Measurements from ENCODE around the gene STAG1. TPM values are rescaled to one million over a fixed set of nuclear protein-coding genes. Genes with fewer than 3 reads are reported as not detected.

Gene STAG1
- polyA plus RNA-seq, 1 experiment: 30.1 TPM

DNA sequence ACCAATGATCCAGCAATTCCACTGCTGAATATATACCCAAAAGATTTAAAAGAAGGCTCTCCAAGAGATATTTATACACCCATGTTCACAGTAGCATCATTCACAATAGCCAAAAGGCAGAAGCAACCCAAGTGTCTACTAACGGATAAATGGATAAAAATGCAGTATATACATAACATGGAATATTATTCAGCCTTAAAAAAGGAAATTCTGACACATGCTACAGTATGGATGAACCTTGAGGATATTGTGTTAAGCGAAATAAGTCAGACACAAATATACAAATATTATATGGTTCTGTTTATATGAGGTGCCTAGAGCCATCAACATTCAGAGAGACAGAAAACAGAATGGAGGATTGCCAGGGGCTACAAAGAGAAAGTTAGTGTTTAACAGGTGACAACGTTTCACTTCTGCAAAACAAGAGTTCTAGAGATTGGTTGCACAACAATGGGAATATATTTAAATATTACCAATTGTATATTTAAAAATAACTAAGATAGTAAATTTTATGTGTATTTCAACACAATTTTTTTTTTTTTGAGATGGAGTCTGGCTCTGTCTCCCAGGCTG, 69.4 kb downstream of the STAG1 start:
- Histone ChIP-seq H3K27me3 (ENCODE audit: control insufficient read depth, insufficient read depth, low read length) (no peaks in the 10 kb centered on the region), H3K9me3 (ENCODE audit: control insufficient read depth, insufficient read depth, low read length) (no peaks in the 10 kb centered on the region; the same call in 1 of the 2 replicates), H3K4me3 (ENCODE audit: low read depth, low read length) (no peak overlapping the region), H3K27ac (ENCODE audit: low read depth, low read length) (no peak overlapping the region)
- POLR2A ChIA-PET: no interaction called here
- no peak for DNase-seq (ENCODE audit: low read depth, low spot score)
- TF ChIP-seq, protein P1, sequence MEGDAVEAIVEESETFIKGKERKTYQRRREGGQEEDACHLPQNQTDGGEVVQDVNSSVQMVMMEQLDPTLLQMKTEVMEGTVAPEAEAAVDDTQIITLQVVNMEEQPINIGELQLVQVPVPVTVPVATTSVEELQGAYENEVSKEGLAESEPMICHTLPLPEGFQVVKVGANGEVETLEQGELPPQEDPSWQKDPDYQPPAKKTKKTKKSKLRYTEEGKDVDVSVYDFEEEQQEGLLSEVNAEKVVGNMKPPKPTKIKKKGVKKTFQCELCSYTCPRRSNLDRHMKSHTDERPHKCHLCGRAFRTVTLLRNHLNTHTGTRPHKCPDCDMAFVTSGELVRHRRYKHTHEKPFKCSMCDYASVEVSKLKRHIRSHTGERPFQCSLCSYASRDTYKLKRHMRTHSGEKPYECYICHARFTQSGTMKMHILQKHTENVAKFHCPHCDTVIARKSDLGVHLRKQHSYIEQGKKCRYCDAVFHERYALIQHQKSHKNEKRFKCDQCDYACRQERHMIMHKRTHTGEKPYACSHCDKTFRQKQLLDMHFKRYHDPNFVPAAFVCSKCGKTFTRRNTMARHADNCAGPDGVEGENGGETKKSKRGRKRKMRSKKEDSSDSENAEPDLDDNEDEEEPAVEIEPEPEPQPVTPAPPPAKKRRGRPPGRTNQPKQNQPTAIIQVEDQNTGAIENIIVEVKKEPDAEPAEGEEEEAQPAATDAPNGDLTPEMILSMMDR (IDR thresholded peaks at IDR 0.05; ENCODE audit: low read depth, low read length): no peak
- CTCF ChIA-PET: interaction anchor here (0.7 kb wide), 1 partner anchor 48 kb away, joined by 3 read pairs; no protein-coding TSS in a partner anchor

DNA sequence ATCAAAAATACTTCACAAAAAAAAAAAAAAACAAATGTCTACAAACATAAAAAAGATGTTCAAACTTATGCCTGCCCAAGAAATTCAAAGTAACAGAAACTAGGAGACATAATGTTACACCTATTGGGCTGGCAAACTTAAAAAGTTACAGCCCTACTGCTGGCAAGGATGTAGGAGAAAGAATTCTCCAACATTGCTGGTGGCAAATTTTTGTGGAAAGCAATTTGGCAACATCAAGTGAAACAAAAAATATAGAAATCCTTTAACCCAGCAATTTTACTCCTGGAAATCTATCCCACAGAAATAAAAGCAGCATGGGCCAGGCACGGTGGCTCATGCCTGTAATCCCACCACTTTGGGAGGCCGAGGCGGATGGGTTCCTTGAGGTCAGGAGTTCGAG, 73.2 kb downstream of the STAG1 start:
- Histone ChIP-seq H3K4me3 (ENCODE audit: low read depth, low read length) (no peak overlapping the region), H3K9me3 (ENCODE audit: control insufficient read depth, insufficient read depth, low read length) (no peaks in the 10 kb centered on the region; the same call in 1 of the 2 replicates), H3K27ac (ENCODE audit: low read depth, low read length) (no peak overlapping the region), H3K27me3 (ENCODE audit: control insufficient read depth, insufficient read depth, low read length) (no peaks in the 10 kb centered on the region)
- ChIA-PET POLR2A (interaction anchor here (0.7 kb wide), 1 partner anchor 435 kb away, joined by 5 read pairs; no protein-coding TSS in a partner anchor), CTCF (interaction anchor here (0.7 kb wide), 1 partner anchor 12 kb away, joined by 7 read pairs; no protein-coding TSS in a partner anchor)
- no peak for DNase-seq (ENCODE audit: low read depth, low spot score)
- TF ChIP-seq, protein P1 (IDR thresholded peaks at IDR 0.05; ENCODE audit: low read depth, low read length): no peak

DNA sequence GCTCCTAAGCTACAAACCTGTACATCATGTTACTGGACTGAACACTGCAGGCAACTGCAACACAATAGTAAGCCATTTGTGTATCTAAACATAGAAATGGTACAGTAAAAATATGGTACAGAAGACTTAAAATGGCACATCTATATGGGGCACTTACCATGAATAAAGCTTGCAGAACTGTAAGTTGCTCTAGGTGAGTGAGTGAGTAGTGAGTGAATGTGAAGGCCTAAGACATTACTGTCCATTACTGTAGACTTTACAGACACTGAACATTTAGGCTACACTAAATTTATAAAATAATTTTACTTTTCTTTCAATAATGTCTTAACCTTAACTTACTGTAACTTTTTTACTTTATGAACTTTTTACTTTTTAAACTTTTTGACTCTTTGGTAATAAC, 76.2 kb downstream of the STAG1 start:
- no peaks in the 10 kb centered on the region; the same call in 1 of the 2 replicates for H3K9me3 ChIP-seq (ENCODE audit: control insufficient read depth, insufficient read depth, low read length)
- POLR2A ChIA-PET: no interaction called here
- DNase-seq (ENCODE audit: low read depth, low spot score): no peak
- no peak overlapping the region for H3K4me3 ChIP-seq (ENCODE audit: low read depth, low read length)
- H3K27me3 ChIP-seq (ENCODE audit: control insufficient read depth, insufficient read depth, low read length): no peaks in the 10 kb centered on the region
- H3K27ac ChIP-seq (ENCODE audit: low read depth, low read length): no peak overlapping the region
- CTCF ChIA-PET: interaction anchor here (1.1 to 1.5 kb wide), 2 partner anchors 77 to 285 kb away, joined by 6 read pairs; partner anchors contain the start of gene STAG1
- TF ChIP-seq, protein P1 (IDR thresholded peaks at IDR 0.05; ENCODE audit: low read depth, low read length): no peak

DNA sequence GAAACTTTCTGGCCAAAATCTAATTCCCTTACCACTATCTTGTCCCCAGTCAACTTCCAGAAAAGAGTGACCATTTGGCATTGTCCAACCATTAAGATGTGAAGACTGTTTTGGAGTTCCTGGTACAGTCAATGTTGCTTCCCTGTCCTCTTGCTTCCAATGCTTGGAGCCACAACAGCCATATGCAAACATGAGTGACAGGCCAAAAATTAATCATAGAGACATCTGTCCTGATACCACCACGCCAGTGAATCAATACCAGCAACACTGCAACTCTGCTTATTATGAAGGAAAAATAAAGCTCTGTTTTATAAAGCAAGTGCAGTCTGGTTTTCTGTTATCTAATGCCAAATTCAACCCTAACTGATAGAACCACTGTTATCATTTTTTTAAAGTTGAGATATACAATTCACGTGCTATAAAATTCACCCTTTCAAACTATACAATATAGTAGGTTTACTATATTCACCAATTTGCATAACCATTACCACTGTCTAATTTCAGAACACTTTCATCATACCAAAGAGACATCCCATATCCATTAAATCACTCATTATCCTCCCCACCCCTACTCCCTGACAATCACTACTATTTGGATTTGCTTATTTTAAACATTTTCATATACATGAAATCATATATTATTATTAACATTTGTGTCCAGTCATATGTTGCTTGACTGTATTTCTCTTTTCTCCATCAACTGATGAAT, 76.9 kb downstream of the STAG1 start:
- no peaks in the 10 kb centered on the region; the same call in 1 of the 2 replicates for H3K9me3 ChIP-seq (ENCODE audit: control insufficient read depth, insufficient read depth, low read length)
- no peak overlapping the region for H3K4me3 ChIP-seq (ENCODE audit: low read depth, low read length)
- H3K27me3 ChIP-seq (ENCODE audit: control insufficient read depth, insufficient read depth, low read length): no peaks in the 10 kb centered on the region
- no peak for DNase-seq (ENCODE audit: low read depth, low spot score)
- ChIA-PET CTCF (interaction anchor here (1.7 kb wide), 1 partner anchor 77 kb away, joined by 4 read pairs; no protein-coding TSS in a partner anchor), POLR2A (no interaction called here)
- no peak overlapping the region for H3K27ac ChIP-seq (ENCODE audit: low read depth, low read length)
- TF ChIP-seq, protein P1 (IDR thresholded peaks at IDR 0.05; ENCODE audit: low read depth, low read length): no peak

DNA sequence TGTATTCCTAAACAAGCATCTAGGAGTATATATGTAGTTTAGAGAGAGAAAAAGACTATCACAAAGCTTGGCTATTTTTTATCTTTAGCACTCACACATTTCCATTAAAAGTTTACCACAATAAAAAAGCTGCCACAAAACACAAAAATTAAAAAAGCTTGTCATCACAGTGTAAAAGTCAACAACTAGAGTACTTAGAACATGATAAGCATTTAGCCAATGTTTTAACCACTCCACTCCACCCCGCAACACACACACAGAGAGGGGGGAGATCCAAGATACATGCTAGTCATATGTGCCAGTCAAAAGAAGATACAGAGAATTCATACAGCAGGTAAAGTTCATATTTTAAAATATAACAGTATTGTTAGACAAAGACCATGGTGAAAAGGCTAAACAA, 79.7 kb downstream of the STAG1 start:
- no peak for DNase-seq (ENCODE audit: low read depth, low spot score)
- CTCF ChIA-PET: interaction anchor here (1.4 kb wide), 1 partner anchor 341 kb away, joined by 5 read pairs; no protein-coding TSS in a partner anchor
- no peaks in the 10 kb centered on the region for H3K27me3 ChIP-seq (ENCODE audit: control insufficient read depth, insufficient read depth, low read length)
- no peaks in the 10 kb centered on the region for H3K9me3 ChIP-seq (ENCODE audit: control insufficient read depth, insufficient read depth, low read length)
- TF ChIP-seq, protein P1 (IDR thresholded peaks at IDR 0.05; ENCODE audit: low read depth, low read length): no peak
- no peak overlapping the region for H3K4me3 ChIP-seq (ENCODE audit: low read depth, low read length)
- H3K27ac ChIP-seq (ENCODE audit: low read depth, low read length): no peak overlapping the region
- POLR2A ChIA-PET: no interaction called here

Data from AG04450 (cell line).